ENCODE data around the gene GNPTAB.

Gene GNPTAB

DNA sequence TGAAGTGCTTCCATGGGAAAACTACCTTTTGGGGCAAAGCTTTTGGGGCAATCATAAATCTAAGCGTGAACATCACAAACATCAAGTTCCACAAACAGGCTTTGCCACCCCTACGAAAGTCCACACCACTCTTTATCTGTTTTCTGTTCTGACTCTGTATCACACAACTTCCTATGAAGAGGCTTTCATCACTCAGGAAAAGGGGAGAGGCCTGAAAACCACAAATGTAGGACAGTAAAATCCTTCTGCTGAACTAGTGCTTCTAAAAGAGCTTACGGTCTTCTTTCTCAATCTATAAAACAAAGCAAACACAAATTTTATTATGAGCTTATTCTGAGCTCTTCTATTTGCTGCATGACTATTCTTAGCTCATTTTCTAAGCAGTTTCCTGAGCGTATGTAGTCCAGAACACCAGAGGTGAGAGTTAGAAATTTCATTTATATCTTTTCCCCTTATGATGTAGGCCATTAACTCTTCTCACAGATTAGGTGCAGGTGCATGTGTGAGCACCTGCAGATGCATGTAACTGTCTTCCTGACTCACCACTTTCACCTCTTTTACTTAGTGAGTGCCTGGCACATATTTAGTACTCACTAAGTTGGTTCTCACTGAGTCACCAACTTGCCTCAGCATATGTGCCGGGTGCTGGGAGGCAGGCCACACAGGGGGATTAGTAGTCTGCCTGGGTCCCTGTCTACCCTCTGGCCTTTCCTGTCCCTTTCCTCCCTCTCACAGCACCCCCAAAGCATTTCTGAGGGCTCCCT, 58.6 kb downstream of the GNPTAB start:
- no peak for DNase-seq (ENCODE audit: low read depth)

DNA sequence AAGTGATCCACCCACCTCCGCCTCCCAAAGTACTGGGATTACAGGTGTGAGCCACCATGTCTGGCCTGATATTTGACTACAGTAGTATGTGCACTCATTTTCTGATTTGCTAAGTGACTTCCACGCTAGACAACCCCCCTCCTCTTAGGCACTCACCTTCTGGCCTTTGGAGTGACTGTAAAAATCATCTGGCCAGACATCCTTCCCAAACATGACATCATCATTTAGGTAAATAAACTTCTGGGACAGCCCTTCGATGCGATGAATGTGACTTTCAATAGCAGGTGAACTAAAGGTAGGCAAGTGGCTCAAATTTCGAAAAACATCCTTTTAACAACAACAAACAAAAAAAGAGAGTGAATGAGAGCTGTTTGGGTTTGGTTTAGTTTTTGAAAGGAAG, 60.9 kb downstream of the GNPTAB start:
- DNase-seq (ENCODE audit: low read depth): no peak

DNA sequence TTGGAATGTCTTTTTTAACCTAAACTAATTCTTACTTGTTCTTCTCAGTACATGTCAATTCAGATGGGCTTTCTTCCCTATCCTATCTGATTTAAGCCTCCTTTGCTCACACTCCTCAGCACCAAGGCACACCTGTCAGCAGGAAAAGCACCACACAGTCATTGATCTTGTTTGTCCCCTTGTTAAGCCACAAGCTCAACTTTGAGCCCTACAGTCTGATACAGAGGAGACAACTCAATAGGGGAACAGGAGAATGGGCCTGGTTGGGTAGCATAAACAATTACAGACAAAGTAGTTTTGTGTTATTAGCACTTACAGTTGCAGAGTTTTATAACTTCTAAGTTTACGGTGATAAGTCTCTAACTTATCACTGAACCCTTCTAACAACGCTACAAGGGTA, 62.0 kb downstream of the GNPTAB start:
- DNase-seq (ENCODE audit: low read depth): no peak

DNA sequence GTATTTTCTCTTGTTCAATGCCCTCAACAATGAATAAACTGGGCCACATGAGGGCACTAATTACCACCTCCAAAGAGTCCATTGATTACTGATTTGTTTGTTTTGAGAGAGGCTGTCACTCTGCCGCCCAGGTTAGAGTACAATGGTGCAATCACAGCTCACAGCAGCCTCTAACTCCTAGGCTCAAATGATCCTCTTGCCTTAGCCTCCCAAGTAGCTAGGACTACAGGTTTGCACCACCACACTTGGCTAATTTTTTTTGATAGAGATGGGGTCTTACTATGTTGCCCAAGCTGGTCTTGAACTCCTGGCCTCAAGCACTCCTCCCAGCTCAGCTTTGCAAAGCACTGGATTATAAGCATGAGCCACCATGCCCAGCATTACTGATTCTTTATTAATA, 63.2 kb downstream of the GNPTAB start:
- no peak for DNase-seq (ENCODE audit: low read depth)

DNA sequence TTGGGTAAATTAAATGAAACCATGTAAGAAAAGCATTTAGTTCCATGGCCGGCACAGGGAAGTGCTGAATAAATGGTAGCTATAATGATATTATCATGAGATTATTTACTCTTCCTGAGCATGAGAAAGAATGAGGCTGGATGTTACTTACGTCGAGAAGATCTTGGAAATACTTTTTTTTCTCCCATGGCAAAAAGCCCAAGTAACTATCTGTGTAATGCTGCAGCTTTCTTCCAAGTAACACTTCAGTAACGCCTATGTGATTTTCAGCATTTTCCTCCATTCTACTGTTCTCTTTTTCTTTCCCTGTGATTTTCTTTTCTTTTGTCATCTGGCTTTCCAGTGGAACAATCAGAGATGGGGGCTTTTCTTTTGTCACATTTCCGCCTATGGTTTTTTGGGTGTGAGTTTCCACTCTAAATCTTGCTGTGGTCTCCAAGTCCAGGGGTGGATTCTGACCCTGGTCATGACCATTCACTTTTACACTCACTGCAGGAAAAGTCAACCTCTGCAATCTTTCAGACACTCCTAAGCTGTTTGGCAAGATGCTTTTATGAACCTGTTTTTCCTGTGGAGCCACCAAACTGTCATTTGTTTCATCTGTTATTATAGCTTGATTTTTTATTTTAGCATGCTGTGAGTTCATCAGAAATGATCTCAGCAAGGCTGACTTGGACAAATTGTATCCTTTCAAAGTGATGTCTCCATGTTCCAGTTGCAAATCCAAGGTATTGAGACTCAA, 66.5 kb downstream of the GNPTAB start:
- no peak for DNase-seq (ENCODE audit: low read depth)

DNA sequence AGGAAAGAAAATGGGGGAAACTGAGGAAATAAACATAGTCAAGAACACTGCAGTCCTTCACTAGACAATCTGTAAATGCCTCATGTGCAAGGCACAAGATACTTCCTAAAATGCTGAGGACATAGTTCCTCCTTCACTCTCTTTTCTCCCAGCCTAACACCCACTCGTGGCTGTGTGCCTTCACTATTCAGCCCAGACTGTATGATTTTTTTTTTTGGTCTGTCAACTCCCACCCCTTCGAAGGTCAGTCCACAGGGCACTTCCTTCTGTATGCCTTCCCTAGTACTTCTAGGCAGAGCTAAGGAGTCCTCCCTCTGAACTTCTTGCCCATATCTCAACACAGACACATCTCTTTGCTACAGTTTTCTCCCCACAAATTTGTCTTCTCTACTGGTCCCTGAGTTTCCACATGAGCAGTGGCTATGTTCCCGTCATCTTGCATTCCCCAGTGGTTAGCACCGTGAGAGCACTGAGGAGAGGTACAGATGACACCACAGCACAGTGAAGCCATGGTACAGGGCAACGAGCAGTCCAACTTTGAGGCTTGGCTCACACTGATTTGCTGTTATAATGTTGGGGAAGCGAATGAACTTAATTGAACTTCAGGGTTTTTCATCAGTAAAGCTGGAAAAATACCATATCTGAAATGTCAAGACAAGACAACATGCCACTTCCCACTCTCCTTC, 67.4 kb downstream of the GNPTAB start:
- DNase-seq (ENCODE audit: low read depth): no peak

DNA sequence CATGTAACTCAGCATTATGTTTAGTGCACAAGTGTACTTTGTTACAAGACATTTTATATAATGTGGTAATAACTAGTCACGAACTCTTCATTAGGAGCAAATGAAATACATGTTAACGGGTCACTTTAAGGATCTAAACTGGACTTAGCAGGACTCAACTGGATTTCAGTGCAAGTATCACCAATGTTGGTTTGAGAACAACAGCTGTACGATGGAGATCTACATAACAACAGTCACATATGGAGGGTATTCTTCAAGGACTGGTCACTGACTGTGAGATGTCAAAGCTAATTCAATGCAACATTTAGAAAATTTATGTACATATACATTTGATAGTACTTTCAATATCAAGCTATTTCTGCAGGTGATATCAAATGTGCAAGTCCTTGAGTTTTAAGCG, 69.0 kb downstream of the GNPTAB start:
- no peak for DNase-seq (ENCODE audit: low read depth)

DNA sequence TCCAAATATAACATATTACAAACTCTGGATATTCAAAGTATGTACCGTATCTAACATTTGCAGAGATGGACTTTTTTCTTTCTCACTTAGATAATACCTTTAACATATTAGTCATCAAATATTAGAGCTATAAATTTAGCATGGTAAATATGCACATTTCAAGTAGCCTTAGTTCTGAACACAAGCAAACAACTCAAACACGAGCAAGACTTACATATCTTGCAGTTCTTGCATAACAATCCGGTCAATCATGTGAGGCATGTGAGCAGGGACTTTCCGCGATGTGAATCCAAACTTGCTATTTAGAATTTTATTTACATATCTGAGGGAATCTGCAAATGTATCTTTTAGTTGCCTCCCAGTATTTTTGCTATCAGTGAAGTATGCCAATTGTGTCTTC, 69.4 kb downstream of the GNPTAB start:
- no peak for DNase-seq (ENCODE audit: low read depth)

DNA sequence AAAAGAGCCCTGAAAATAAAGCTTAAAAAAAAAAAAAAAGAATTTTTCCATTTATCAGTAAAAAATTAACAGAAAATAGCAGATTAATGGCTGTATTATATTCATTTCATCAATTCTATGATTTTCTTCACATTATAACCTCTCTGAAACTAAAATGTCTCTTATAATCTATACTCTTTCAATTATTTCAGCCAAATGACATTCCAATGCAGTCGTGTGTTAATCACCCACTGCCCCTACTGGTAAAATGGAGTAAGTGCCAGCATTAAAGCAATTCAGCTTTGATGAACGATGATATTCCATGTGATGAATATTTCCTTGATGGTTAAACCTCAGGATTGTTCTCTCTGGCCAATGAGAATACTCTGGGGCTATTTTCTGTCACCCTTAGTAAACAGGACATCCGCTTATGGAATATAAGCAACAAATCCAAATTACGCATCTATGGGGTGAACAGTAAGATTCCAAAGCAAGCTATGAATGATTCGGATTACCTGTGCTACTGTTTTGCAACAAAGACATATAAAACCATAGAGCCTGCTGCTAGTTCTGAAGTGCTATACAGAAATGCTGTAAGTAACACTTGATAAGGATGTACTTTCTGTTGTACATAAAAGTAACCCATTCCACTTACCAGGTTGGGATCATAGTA, 71.2 kb downstream of the GNPTAB start:
- no peak for DNase-seq (ENCODE audit: low read depth)

DNA sequence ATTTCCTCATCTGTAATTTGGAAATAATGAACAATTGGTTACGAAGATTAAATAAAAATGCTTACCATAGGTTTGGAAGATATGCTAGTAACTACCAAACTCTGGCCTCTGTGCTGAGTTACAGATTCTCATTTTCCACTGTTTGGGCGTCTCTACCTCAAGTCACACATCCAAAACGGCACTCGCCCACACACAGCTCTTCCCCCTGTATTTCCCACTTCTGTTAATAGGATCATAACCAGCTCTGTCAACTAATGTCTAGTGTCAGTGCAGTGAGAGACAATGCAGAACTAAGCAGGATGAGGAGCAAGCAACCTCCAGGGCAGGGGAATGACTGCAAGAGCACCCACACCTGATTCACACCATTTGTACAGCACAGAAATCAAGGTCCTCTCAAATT, 80.6 kb downstream of the GNPTAB start:
- no peak for DNase-seq (ENCODE audit: low read depth)

DNA sequence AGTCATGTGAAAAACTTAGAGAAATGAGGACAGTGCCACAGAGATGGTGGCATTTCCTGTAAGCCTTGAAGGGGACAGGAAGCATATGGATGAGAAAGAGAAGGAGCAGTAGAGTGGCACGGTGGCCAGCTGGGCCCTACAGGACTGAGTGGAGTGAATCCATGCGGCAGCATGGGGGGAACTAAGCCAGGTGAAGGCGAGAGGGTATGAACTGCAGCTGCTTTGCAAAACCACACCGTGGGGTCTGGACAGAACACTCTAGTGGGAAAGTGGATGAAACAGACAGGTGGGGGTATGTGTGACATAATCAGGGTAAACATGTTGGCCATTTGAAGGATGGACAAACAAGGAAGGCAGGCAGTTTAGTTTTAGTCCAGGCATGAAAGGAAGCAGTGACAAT, 81.1 kb downstream of the GNPTAB start:
- DNase-seq (ENCODE audit: low read depth): no peak

DNA sequence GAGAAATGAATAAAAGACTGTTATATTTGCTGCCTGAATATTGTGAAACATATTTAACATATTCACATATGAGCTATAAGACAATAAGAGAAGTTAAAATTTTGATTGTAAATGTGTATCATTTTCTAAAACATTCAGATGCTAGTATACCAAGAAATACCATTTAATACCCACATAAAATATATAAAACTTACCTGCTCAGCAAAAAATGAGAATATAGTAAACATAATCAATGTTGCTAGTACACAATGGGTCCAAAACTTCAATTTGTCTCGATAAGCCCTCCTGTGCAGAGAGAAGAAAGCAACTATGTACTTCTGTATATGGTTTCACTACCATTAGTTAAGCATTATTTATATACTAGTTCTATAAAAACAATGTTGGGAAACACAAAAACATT, 81.9 kb downstream of the GNPTAB start:
- DNase-seq (ENCODE audit: low read depth): no peak

DNA sequence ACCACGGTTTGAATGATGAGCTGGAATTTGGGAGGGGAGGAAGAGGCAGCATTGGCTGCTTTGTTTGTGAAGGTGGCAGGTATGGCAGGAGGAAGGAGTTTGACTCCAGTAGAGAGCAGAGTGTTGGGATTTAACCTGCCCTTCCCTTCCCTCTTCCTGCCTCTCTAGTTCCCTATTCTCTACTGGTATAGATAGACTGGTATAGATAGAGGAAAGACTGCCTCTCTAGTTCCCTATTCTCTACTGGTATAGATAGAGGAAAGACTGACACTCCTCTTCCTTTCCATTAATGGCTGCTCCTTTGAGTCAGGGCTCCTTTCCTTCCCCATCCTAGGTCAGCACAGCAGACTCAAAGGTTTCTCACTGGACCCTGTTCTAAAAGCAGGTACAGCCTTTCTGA, 83.1 kb downstream of the GNPTAB start:
- DNase-seq (ENCODE audit: low read depth): no peak

DNA sequence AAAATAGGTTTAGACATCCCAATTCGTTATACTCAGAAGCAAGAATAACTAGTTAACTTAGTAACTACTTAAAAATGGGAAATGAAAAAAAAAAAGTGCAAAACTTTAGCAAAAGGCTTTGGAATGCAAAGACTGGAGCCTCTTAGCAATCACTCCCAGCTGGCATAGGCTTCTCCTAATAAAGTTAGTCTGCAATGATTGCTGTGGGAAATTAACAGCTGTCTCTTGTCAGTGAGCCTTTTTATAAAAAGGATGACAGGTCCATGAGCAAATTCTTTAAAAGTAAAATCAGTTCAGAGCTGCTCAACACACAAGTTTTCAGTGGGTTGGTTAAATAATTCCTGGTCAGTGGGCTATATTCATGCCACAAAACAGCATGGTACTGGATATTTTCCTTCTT, 84.1 kb downstream of the GNPTAB start:
- no peak for DNase-seq (ENCODE audit: low read depth)

DNA sequence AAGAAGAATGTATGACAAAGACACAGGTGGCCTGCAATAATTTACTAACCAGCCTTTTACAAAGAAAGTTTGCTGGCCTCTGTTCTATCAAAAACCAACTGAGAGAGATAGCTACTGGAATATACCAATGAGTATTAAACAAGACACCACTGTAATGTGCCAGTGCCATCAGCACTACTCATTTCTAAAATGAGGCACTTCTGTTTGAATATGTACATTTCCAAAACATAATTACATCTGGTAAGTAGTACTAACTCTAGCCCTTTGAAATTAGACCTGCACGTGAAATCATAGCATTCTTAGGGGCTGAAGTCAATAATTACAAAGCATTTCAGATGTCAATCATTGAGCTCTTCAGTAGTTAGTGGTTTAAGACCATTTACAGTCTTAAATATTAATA, 84.6 kb downstream of the GNPTAB start:
- no peak for DNase-seq (ENCODE audit: low read depth)

DNA sequence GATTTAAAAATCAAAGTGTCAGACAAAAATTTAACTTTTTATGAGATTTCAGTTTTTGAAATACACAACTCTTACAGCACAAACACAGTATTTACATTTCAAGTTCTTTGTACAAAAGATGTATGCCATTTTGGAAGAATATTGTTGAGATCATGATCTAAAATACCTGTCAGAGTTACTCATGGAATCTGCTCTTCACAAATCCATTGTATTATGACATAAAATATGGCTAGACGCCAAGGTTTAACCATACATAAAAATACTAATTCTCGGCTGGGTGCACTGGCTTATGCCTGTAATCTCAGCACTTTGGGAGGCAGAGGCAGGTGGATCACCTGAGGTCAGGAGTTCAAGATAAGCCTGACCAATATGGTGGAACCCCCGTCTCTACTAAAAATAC, 85.3 kb downstream of the GNPTAB start:
- DNase-seq (ENCODE audit: low read depth): no peak

DNA sequence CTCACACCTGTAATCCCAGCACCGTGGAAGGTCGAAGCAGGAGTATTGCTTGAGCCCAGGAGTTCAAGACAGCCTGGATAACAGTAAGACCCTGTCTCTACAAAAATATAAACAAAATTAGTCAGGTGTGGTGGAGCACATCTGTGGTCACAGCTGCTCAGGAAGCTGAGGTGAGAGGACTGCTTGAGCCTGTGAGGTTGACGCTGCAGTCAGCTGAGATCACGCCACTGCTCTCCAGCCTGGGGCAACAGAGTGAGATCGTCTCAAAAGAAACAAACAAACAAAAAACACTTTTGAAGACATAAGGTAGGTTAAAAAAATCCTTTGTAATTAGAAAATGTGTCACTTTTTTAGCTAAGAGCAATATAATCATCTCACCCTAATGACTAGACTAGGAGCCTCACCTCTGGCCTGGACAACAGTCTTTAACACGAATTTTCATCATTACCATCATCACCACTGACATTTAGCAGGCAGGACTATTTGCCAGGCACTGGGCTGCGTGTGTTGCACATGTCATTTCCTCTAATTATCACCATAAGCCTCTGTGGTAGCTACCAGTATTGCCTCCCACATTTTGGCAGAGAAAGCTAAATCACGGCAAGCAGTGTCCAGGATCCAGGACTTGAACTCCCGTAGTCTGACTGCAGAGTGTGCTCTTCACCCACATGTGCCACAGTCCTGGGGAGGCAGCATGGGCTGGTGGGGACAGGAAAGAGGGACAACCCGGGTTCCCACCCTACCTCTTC, 86.9 kb downstream of the GNPTAB start:
- DNase-seq (ENCODE audit: low read depth): no peak

DNA sequence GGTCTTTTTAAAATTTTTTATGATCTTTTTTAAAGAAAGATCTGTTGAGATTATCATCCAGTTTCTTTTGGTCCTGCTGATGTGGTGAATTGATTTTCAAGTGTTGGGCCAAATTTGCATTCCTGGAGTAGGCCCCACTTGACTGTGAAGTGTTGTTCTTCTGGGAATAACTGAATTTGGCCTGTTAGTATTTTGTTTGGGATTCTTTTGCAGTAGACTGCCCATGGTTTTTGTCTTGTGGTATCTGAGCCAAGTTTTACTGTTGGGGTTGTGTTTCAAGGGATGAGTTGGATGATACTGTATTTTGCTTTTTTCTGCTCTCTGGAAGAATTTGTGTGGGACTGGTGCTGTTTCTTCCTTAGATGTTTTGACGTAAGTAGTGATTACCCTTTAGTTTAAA, 87.5 kb downstream of the GNPTAB start:
- DNase-seq (ENCODE audit: low read depth): no peak

DNA sequence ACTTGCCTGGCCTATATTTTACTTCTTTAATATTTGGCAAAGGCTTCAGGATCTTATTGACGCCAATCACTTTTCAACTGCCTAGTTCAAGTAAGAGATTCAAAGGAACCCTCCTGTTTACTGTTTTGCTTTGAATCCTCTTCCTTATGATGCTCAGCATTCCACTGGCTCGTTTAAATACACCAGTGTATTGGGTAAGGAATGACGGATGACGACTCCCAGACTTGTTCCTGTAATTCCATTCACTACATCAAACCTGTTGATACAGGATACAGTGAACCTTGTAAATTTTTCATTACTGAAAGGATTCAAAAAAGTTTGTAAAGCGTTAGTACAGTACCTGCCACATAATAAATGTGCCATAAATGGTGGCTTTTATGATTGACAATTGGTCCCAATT, 89.8 kb downstream of the GNPTAB start:
- no peak for DNase-seq (ENCODE audit: low read depth)

DNA sequence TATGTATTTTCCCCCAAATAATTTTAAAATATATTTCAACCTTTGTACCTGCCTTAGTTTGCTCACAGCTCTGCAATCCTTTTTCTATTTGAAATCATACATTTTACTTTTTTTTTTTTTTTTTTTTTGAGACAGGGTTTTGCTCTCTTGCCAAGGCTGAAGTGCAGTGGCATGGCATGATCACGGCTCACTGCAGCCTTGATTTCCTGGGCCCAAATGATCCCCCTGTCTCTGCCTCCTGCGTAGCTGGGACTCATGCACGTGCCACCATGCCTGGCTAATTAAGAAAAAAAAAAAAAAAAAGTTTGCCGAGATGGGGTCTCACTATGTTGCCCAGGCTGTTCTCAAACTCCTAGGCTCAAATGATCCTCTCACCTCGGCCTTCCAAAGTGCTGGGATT, 90.2 kb downstream of the GNPTAB start:
- no peak for DNase-seq (ENCODE audit: low read depth)

DNA sequence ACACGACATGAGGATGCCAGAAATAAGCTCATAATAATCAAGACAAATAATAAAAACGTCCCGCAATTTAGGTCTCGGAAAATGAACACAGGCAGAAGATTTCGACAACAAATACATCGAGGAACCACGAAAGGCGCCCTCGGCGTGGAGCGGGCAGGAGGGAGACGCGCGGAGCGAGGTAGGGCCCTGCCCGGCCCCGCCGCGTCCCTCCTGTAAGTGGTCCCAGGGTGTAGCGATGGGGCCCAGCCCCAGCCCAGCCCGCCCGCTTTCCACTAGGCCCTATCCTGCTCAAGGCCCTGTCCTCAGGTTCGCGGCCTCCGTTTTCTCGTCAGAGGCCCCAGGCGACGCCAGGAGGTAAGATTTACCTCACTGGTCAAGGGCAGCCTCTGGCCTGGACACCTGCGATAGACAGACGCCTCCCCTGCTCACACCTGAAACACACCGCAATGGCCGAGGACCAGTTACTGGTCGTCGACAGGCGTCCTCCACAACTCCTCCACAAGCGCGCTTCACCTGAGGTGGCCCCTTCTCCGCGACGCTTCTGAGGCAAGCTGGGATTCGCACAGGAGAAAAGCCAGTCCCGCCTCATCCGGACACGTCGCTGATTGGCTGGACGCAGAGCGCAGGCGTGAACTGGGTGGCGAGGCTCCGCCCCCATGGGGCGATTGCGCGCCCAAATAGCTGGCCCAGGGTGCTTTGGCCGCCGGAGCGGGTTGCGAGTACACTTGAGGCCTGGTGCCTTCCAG, 91.7 kb downstream of the GNPTAB start, which contains the start of gene SYCP3:
SYCP3 (minus strand) TSS at position 543 of the 746 bp plus-strand sequence. CDS start 1,527 bp downstream, outside the sequence.
- no peak for DNase-seq (ENCODE audit: low read depth)

All from activated T-helper 1 cell treated with Interleukin-2 at 50 U/mL for 16 hours (primary cell).